HUES64 (cell line): ENCODE data around the gene LMLN.

Experiments used
- H3K27ac ChIP-seq: 2 replicates; pipeline ENCODE4 v1.7.0; 2013; ENCODE audit warnings: low read depth, low read length, inconsistent platforms
- H3K27me3 ChIP-seq: 2 replicates; pipeline ENCODE4 v1.6.1; 2013; ENCODE audit warnings: mild to moderate bottlenecking, low read length; ENCODE audit not compliant: insufficient read depth
- H3K36me3 ChIP-seq: 2 replicates; pipeline ENCODE4 v1.6.1; 2013; ENCODE audit warnings: mild to moderate bottlenecking, low read length; ENCODE audit not compliant: insufficient read depth
- H3K4me1 ChIP-seq: 2 replicates; pipeline ENCODE4 v1.6.1; 2013; ENCODE audit warnings: mild to moderate bottlenecking, low read length, moderate library complexity; ENCODE audit not compliant: insufficient read depth
- H3K4me3 ChIP-seq: 2 replicates; pipeline ENCODE4 v1.5.1; 2013; ENCODE audit warnings: mild to moderate bottlenecking, low read length, moderate library complexity
- H3K9ac ChIP-seq: 2 replicates; pipeline ENCODE4 v1.6.1; 2013; ENCODE audit warnings: mild to moderate bottlenecking, low read depth, low read length
- H3K9me3 ChIP-seq: 2 replicates; pipeline ENCODE4 v1.6.1; 2013; ENCODE audit warnings: low read depth, low read length; ENCODE audit not compliant: insufficient read depth
- WGBS: fragments of 150-250, 120-280 bp; methylation state at CpG from one replicate; pipeline ENCODE4 v1.1.7; 2013; ENCODE audit warnings: missing lambda C conversion rate; 5-methylcytosine and 5-hydroxymethylcytosine counted together

Gene LMLN

GRCh38 chr3:197949191-197949777 is 10.7 kb upstream of the LMLN start:
- WGBS = 27% methylated on average over 16 of the region's 17 CpGs
- Histone ChIP-seq H3K36me3 (peaks cover 37% of the 10 kb centered on the region), H3K27me3 (no peaks in the 10 kb centered on the region), H3K27ac (peak overlapping the region; percentile 90), H3K4me1 (peaks cover 11% of the 10 kb centered on the region; the same call in 1 of the 2 replicates), H3K9ac (peak overlapping the region; percentile 96), H3K4me3 (peak overlapping the region; percentile 81), H3K9me3 (no peaks in the 10 kb centered on the region)

- no peaks in the 10 kb centered on the region for H3K9me3 ChIP-seq
- under 1% methylated on average over 36 of the region's 36 CpGs for WGBS
- H3K27ac ChIP-seq = peak within 1 kb of the TSS; percentile 90
- H3K36me3 ChIP-seq = peaks cover 44% of the 10 kb centered on the region
- no peaks in the 10 kb centered on the region for H3K27me3 ChIP-seq
- peak within 1 kb of the TSS; percentile 96 for H3K9ac ChIP-seq
- peaks cover 11% of the 10 kb centered on the region; the same call in 1 of the 2 replicates for H3K4me1 ChIP-seq
- peak within 1 kb of the TSS; percentile 81 for H3K4me3 ChIP-seq
These were observed 10.0 kb upstream of the LMLN start, which contains the start of gene RPL35A for GRCh38 chr3:197949778-197950676. RPL35A (plus strand) TSS chr3:197950190; CDS start chr3:197950968, 778 bp downstream.

- H3K27me3 ChIP-seq = no peaks in the 10 kb centered on the region
- no peaks in the 10 kb centered on the region for H3K9me3 ChIP-seq
- H3K36me3 ChIP-seq = peaks cover 51% of the 10 kb centered on the region
- peak overlapping the region; percentile 81 for H3K4me3 ChIP-seq
- WGBS = under 1% methylated on average over 11 of the region's 11 CpGs
- peak overlapping the region; percentile 90 for H3K27ac ChIP-seq
- H3K4me1 ChIP-seq = peaks cover 11% of the 10 kb centered on the region; the same call in 1 of the 2 replicates
- peak overlapping the region; percentile 96 for H3K9ac ChIP-seq
These were observed 9.3 kb upstream of the LMLN start for GRCh38 chr3:197950677-197951061.

- 82% methylated on average over 21 of the region's 21 CpGs for WGBS
These were observed 8.5 kb upstream of the LMLN start for GRCh38 chr3:197951392-197951990.

GRCh38 chr3:197952440-197952839 is 7.6 kb upstream of the LMLN start:
- no peaks in the 10 kb centered on the region for H3K9me3 ChIP-seq
- H3K27me3 ChIP-seq = no peaks in the 10 kb centered on the region
- WGBS = 91% methylated on average over 9 of the region's 9 CpGs
- H3K4me1 ChIP-seq = peaks cover 11% of the 10 kb centered on the region; the same call in 1 of the 2 replicates
- H3K4me3 ChIP-seq = peak overlapping the region; percentile 81; the same call in 1 of the 2 replicates
- peaks cover 61% of the 10 kb centered on the region for H3K36me3 ChIP-seq
- peak overlapping the region; percentile 6 for H3K9ac ChIP-seq
- no peak overlapping the region for H3K27ac ChIP-seq

More at GRCh38 chr3:197951392-197951990, 8.5 kb upstream of the LMLN start:
- peak overlapping the region; percentile 81 for H3K4me3 ChIP-seq
- no peak overlapping the region for H3K27ac ChIP-seq
- peaks cover 11% of the 10 kb centered on the region; the same call in 1 of the 2 replicates for H3K4me1 ChIP-seq
- no peaks in the 10 kb centered on the region for H3K27me3 ChIP-seq
- H3K9ac ChIP-seq = peak overlapping the region; percentile 96
- H3K9me3 ChIP-seq = no peaks in the 10 kb centered on the region
- peaks cover 59% of the 10 kb centered on the region for H3K36me3 ChIP-seq

GRCh38 chr3:197953325-197953724 is 6.7 kb upstream of the LMLN start:
- Histone ChIP-seq H3K4me1 (peaks cover 11% of the 10 kb centered on the region; the same call in 1 of the 2 replicates), H3K27me3 (no peaks in the 10 kb centered on the region), H3K27ac (peak overlapping the region; percentile 20; the same call in 1 of the 2 replicates), H3K4me3 (no peak overlapping the region; the same call in 1 of the 2 replicates), H3K9ac (no peak overlapping the region), H3K36me3 (peaks cover 61% of the 10 kb centered on the region), H3K9me3 (no peaks in the 10 kb centered on the region)
- 92% methylated on average over 6 of the region's 6 CpGs for WGBS

- Histone ChIP-seq H3K27me3 (no peaks in the 10 kb centered on the region), H3K9ac (no peak overlapping the region), H3K27ac (no peak overlapping the region), H3K4me1 (peaks cover 9% of the 10 kb centered on the region; the same call in 1 of the 2 replicates), H3K9me3 (no peaks in the 10 kb centered on the region), H3K4me3 (no peak overlapping the region), H3K36me3 (peaks cover 61% of the 10 kb centered on the region)
- 97% methylated on average over 7 of the region's 7 CpGs for WGBS
These were observed 6.1 kb upstream of the LMLN start for GRCh38 chr3:197953881-197954280.

GRCh38 chr3:197955892-197956477 is 4.0 kb upstream of the LMLN start:
- H3K9me3 ChIP-seq = no peaks in the 10 kb centered on the region
- no peak overlapping the region for H3K4me3 ChIP-seq
- H3K27me3 ChIP-seq = peaks cover under 1% of the 10 kb centered on the region; the same call in 1 of the 2 replicates
- 97% methylated on average over 4 of the region's 4 CpGs for WGBS
- H3K27ac ChIP-seq = no peak overlapping the region; the same call in 1 of the 2 replicates
- peaks cover 12% of the 10 kb centered on the region for H3K4me1 ChIP-seq
- peaks cover 57% of the 10 kb centered on the region for H3K36me3 ChIP-seq
- no peak overlapping the region for H3K9ac ChIP-seq

- Histone ChIP-seq H3K9me3 (no peaks in the 10 kb centered on the region), H3K27me3 (peaks cover 6% of the 10 kb centered on the region; the same call in 1 of the 2 replicates), H3K36me3 (peaks cover 51% of the 10 kb centered on the region), H3K9ac (no peak overlapping the region), H3K27ac (peak overlapping the region; percentile 29; the same call in 1 of the 2 replicates), H3K4me1 (peaks cover 13% of the 10 kb centered on the region), H3K4me3 (no peak overlapping the region)
- WGBS = 100% methylated on average over 2 of the region's 2 CpGs
These were observed 3.4 kb upstream of the LMLN start for GRCh38 chr3:197956626-197956988.

- H3K27ac ChIP-seq = no peak overlapping the region
These were observed 2.3 kb upstream of the LMLN start for GRCh38 chr3:197957790-197958133.

More at GRCh38 chr3:197957790-197958133, 2.3 kb upstream of the LMLN start:
- Histone ChIP-seq H3K9ac (no peak overlapping the region), H3K4me3 (no peak overlapping the region), H3K9me3 (no peaks in the 10 kb centered on the region), H3K27me3 (peaks cover 9% of the 10 kb centered on the region; the same call in 1 of the 2 replicates), H3K4me1 (peaks cover 10% of the 10 kb centered on the region), H3K36me3 (peaks cover 39% of the 10 kb centered on the region)
- 91% methylated on average over 5 of the region's 5 CpGs for WGBS
